A549 (cell line): ENCODE measurements around the gene PPARA. TPM values are rescaled to one million over a fixed set of nuclear protein-coding genes. Genes with fewer than 3 reads are reported as not detected.

ENCODE experiments used
- ATAC-seq, 2 experiments: fragments of 200-7000 bp in 1 of 2; fragments of >200 bp in 1 of 2; cut with Nextera tagmentation in 1 of 2; cut with Tn5 transposase in 1 of 2; 3 replicates each; pipeline versions ENCODE4 v1.8.0 to v1.9.1; 2018 to 2020; ENCODE audit warnings: mild to moderate bottlenecking in 1 of 2, moderate library complexity in 1 of 2
- CTCF ChIA-PET: fragments of 300-600 bp; sonication (Branson Sonifier 250); formaldehyde crosslinking; extraction: SDS; loops from one replicate; lab custom pipeline; 2021; ENCODE audit warnings: antibody characterized with exemption, inconsistent platforms; lab: Yijun Ruan, JAX
- POLR2A ChIA-PET: fragments of 350-600 bp; formaldehyde crosslinking; extraction: SDS; loops from one replicate; lab custom pipeline; 2021; ENCODE audit warnings: antibody characterized with exemption, inconsistent platforms; lab: Yijun Ruan, JAX
- DNase-seq, 2 experiments: peaks; one replicate each; pipeline versions ENCODE4 v3.0.0 to v3.0.0-alpha.2; 2011 to 2016; ENCODE audit warnings: low read depth in 1 of 2, low spot score in 1 of 2
- FAIRE-seq: peaks from 2 replicates; lab custom pipeline; 2011; peaks lifted over from hg19 to GRCh38; lab: Jason Lieb, UNC
- H3K27ac ChIP-seq, 2 experiments: fragments of >200 bp; sonication (Bioruptor Twin); formaldehyde crosslinking; 3 replicates each; pipeline ENCODE4 v1.5.1; 2016 to 2017
- H3K4me1 ChIP-seq: fragments of >200 bp; sonication (Bioruptor Twin); formaldehyde crosslinking; 3 replicates; pipeline ENCODE4 v1.6.1; 2016
- H3K4me2 ChIP-seq: fragments of >200 bp; sonication (Bioruptor Twin); formaldehyde crosslinking; 3 replicates; pipeline ENCODE4 v1.6.1; 2016
- H3K4me3 ChIP-seq: fragments of >200 bp; sonication (Bioruptor Twin); formaldehyde crosslinking; 3 replicates; pipeline ENCODE4 v1.5.1; 2016
- H3K9me3 ChIP-seq: fragments of >200 bp; sonication (Bioruptor Twin); formaldehyde crosslinking; 3 replicates; pipeline ENCODE4 v1.6.1; 2016
- ATOH8 ChIP-seq: fragments of 250-450 bp; sonication (Bioruptor Pico); IDR thresholded peaks from 2 replicates; pipeline ENCODE4 v1.5.0; 2020; ENCODE audit warnings: low read depth, mild to moderate bottlenecking, moderate library complexity
- CBX2 ChIP-seq: fragments of 200-600 bp; sonication (generic); IDR thresholded peaks from 2 replicates; pipeline ENCODE4 v1.6.1; 2016; ENCODE audit warnings: low read depth, mild to moderate bottlenecking, borderline replicate concordance
- CBX8 ChIP-seq: fragments of 200-600 bp; sonication (generic); IDR thresholded peaks from 2 replicates; pipeline ENCODE4 v1.6.1; 2016
- E2F6 ChIP-seq: IDR thresholded peaks from 2 replicates; pipeline ENCODE4 v1.6.1; 2012; ENCODE audit warnings: low read depth, borderline replicate concordance
- ESRRA ChIP-seq: fragments of 150-350 bp; IDR thresholded peaks from 2 replicates; pipeline ENCODE4 v1.6.1; 2014; ENCODE audit warnings: mild to moderate bottlenecking, low read length, borderline replicate concordance
- FOSB ChIP-seq: fragments of 250-450 bp; sonication (Bioruptor Pico); IDR thresholded peaks from 2 replicates; pipeline ENCODE4 v1.5.0; 2020; ENCODE audit warnings: mild to moderate bottlenecking, moderate library complexity
- HES2 ChIP-seq: fragments of >200 bp; sonication (Bioruptor Twin); formaldehyde crosslinking; IDR thresholded peaks from 2 replicates; pipeline ENCODE4 v1.6.1; 2016
- HOXA7 ChIP-seq: fragments of 250-450 bp; sonication (Bioruptor Pico); IDR thresholded peaks from 2 replicates; pipeline ENCODE4 v1.5.0; 2020; ENCODE audit warnings: mild to moderate bottlenecking, moderate library complexity
- HOXB5 ChIP-seq: fragments of 250-450 bp; sonication (Bioruptor Pico); IDR thresholded peaks from 2 replicates; pipeline ENCODE4 v1.5.0; 2020; ENCODE audit warnings: mild to moderate bottlenecking, moderate library complexity
- MAX ChIP-seq: IDR thresholded peaks from 2 replicates; pipeline ENCODE4 v1.6.1; 2012
- MAZ ChIP-seq: fragments of 150-350 bp; IDR thresholded peaks from 2 replicates; pipeline ENCODE4 v1.6.1; 2014; ENCODE audit warnings: antibody characterized with exemption, low read depth, low read length, borderline replicate concordance
- NFE2L2 ChIP-seq: fragments of 150-350 bp; conservative IDR thresholded peaks from 2 replicates; pipeline ENCODE4 v1.6.1; 2014; ENCODE audit warnings: low read length
- RARB ChIP-seq: fragments of 250-450 bp; sonication (Bioruptor Pico); IDR thresholded peaks from 2 replicates; pipeline ENCODE4 v1.8.0; 2021; ENCODE audit warnings: mild to moderate bottlenecking, moderate library complexity
- RFX5 ChIP-seq: fragments of 450-650 bp; IDR thresholded peaks from 2 replicates; pipeline ENCODE4 v1.7.1; 2014; ENCODE audit warnings: antibody characterized with exemption, mild to moderate bottlenecking, moderate library complexity
- WGBS: methylation state at CpG from one replicate; pipeline ENCODE4 v1.1.6; 2017; ENCODE audit errors: missing lambda C conversion rate; 5-methylcytosine and 5-hydroxymethylcytosine counted together
- polyA plus RNA-seq, 4 experiments: library from polyadenylated mRNA; depleted of rRNA in 3 of 4; stranded (reverse); fragments of >200 nt; fragmentation: RNase III in 1 of 4; extraction: RNeasy Plus Mini Kit Qiagen cat#74134 plus additional on column Dnase treatment in 1 of 4; gene quantifications; 2 replicates in 3 of 4; 3 replicates in 1 of 4; pipeline ENCODE4 v1.2.3, GENCODE V29; 2011 to 2017

Gene PPARA
- polyA plus RNA-seq, 2 of the 4 experiments (the other 2 are of a cell fraction) = 2.6 to 2.8 TPM

GRCh38 chr22:46106279-46107022 lies 43.9 kb upstream of the PPARA start:
- ATAC-seq = no peak
- POLR2A ChIA-PET = interaction anchor here (0.7 kb wide), 1 partner anchor 27 kb away, joined by 3 read pairs; no protein-coding TSS in a partner anchor
- 52% methylated on average over 9 of the region's 19 CpGs for WGBS
- no peak for FAIRE-seq
- TF ChIP-seq HOXB5 (CRISPR knock-in tag) (0 out of 2 replicates have a peak, but pooled peaks have one; percentile 17), RARB (CRISPR knock-in tag) (no peak)
- Histone ChIP-seq H3K9me3 (no peaks in the 10 kb centered on the region), H3K4me1 (peaks cover 99% of the 10 kb centered on the region), H3K4me2 (peak overlapping the region; percentile 81), H3K4me3 (peak overlapping the region; percentile 27; the same call in 1 of the 3 replicates), H3K27ac (peak overlapping the region; percentile 93 to 98)
- DNase-seq = no peak
- CTCF ChIA-PET = interaction anchor here (1.0 to 2.2 kb wide), 5 partner anchors 11 to 207 kb away, joined by 3 to 9 read pairs (median 7); no protein-coding TSS in a partner anchor

- DNase-seq (no peak), FAIRE-seq (no peak), ATAC-seq (no peak)
- Histone ChIP-seq H3K4me1 (peaks cover 99% of the 10 kb centered on the region), H3K27ac (peak overlapping the region; percentile 93 to 98), H3K9me3 (no peaks in the 10 kb centered on the region), H3K4me3 (peak overlapping the region; percentile 27; the same call in 1 of the 3 replicates), H3K4me2 (peak overlapping the region; percentile 81)
- CTCF ChIA-PET = interaction anchor here (1.0 to 2.2 kb wide), 7 partner anchors 10 to 206 kb away, joined by 3 to 8 read pairs (median 4); no protein-coding TSS in a partner anchor
- WGBS = 42% methylated on average over 6 of the region's 35 CpGs
- TF ChIP-seq ATOH8 (CRISPR knock-in tag) (no peak), ESRRA (no peak), HES2 (no peak), MAZ (no peak), E2F6 (no peak), CBX8 (no peak), RFX5 (no peak), NFE2L2 (no peak), MAX (no peak)
- POLR2A ChIA-PET = no interaction called here
Measured at GRCh38 chr22:46107089-46107664, 43.1 kb upstream of the PPARA start.

- peak overlapping the region; percentile 93 to 98 for H3K27ac ChIP-seq
- no peak overlapping the region; the same call in 2 of the 3 replicates for H3K4me3 ChIP-seq
- H3K4me2 ChIP-seq = peak overlapping the region; percentile 81
- ChIA-PET POLR2A (no interaction called here), CTCF (interaction anchor here (1.0 to 2.2 kb wide), 5 partner anchors 9 to 113 kb away, joined by 3 to 7 read pairs (median 4); no protein-coding TSS in a partner anchor)
- 64% methylated on average over 9 of the region's 22 CpGs for WGBS
- peak; percentile 1; a peak in 3 of 6 replicates for ATAC-seq
- TF ChIP-seq HOXA7 (CRISPR knock-in tag) = no peak
- no peak for TF ChIP-seq FOSB (CRISPR knock-in tag)
- TF ChIP-seq CBX2 = no peak
- no peak for FAIRE-seq
- DNase-seq = no peak
- peaks cover 99% of the 10 kb centered on the region for H3K4me1 ChIP-seq
- H3K9me3 ChIP-seq = no peaks in the 10 kb centered on the region
Measured at GRCh38 chr22:46107753-46108563, 42.4 kb upstream of the PPARA start.
